ENCODE data around the gene ATF3. TPM values are rescaled to one million over a fixed set of nuclear protein-coding genes. Genes with fewer than 3 reads are reported as not detected.

The ATF3 gene
- total RNA-seq, 1 experiment from 2014 or later: 10.2 TPM

DNA sequence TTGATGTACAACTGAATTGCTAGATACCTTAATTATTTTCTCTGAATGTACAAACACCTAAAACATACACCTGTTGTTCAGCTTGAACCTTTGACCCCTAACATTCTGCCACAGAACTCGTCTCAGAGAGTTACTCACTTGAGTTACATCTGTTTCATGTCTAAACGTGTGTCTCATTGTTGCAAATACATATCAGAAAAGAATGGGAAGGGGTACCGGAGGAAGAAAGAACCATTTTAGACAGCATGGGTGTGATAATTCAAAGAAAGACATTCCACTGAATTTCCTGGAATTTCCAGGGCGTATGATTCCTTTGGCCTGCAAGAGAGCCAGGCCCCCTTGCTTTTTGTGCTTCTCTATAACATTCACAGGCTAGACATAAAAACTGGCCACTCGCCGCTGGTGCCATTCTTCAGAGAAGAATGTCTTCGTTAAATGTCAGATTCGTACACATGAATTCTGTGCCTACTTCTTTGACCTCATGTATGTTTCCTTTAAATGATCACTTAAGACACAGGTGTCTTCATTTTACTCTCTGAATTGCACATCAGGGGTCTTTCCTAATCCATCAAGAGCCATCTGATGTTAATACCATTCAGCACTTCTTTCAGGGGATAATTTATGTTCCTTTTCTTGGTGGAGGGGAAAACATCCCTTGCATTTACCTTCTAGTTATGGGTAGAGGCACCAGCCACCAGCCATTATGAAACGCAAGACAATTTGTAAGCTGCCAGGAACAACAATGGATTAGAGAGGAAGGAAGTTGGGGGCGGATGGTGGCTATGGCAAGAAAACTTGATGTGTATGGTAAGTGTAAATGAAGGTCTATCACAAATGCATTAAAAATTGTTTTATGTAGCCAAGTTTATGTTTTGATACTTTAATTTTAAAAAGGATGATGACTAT, 12.7 kb downstream of the ATF3 start:
- Histone ChIP-seq H3K9me2 (ENCODE audit: insufficient read depth) (no peaks in the 10 kb centered on the region), H3K4me3 (no peak overlapping the region), H3K9me3 (ENCODE audit: insufficient read depth, low read depth) (no peaks in the 10 kb centered on the region), H3K4me1 (replicated peaks; ENCODE audit: insufficient read depth) (no peaks in the 10 kb centered on the region), H3K27me3 (ENCODE audit: insufficient read depth, low read depth) (peaks cover 13% of the 10 kb centered on the region; the same call in 1 of the 2 replicates), H4K20me1 (ENCODE audit: insufficient read depth) (no peaks in the 10 kb centered on the region), H3K79me2 (ENCODE audit: low read depth) (no peaks in the 10 kb centered on the region), H3F3A (ENCODE audit: insufficient read depth, low read depth) (no peaks in the 10 kb centered on the region), H3K4me2 (no peak overlapping the region), H2AFZ (no peak overlapping the region), H3K27ac (no peak overlapping the region), H3K36me3 (ENCODE audit: low read depth) (no peaks in the 10 kb centered on the region)
- no peak for DNase-seq
- TF ChIP-seq EZH2 (IDR thresholded peaks at IDR 0.05; ENCODE audit: low read depth): no peak
- TF ChIP-seq, protein P1, sequence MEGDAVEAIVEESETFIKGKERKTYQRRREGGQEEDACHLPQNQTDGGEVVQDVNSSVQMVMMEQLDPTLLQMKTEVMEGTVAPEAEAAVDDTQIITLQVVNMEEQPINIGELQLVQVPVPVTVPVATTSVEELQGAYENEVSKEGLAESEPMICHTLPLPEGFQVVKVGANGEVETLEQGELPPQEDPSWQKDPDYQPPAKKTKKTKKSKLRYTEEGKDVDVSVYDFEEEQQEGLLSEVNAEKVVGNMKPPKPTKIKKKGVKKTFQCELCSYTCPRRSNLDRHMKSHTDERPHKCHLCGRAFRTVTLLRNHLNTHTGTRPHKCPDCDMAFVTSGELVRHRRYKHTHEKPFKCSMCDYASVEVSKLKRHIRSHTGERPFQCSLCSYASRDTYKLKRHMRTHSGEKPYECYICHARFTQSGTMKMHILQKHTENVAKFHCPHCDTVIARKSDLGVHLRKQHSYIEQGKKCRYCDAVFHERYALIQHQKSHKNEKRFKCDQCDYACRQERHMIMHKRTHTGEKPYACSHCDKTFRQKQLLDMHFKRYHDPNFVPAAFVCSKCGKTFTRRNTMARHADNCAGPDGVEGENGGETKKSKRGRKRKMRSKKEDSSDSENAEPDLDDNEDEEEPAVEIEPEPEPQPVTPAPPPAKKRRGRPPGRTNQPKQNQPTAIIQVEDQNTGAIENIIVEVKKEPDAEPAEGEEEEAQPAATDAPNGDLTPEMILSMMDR (conservative IDR thresholded peaks at IDR 0.05): no peak
- ChIA-PET CTCF (no interaction called here), POLR2A (ENCODE audit: unreplicated experiment) (no interaction called here)
- BruUV-seq (replicated peaks): no TSS peak
- intact Hi-C loops (cut with micrococcal nuclease; ENCODE audit: unreplicated experiment): no loop called here

DNA sequence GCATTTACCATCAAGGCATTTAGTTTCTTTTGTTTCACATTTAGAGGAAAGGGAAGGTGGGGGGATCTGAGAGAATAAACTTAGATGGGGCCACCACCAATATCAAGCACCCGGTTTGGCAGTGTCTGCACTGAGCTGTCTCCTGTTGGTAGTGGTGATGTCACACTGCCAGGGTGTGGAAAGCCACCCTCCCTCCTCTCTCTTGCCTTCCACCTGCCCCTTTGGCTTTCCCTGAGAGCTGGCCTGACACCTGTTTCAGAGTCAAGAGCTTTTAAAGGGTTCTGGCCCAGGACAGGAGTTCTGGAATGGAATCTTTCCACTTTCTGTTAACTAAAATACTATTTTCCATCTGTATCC, 13.4 kb downstream of the ATF3 start:
- Histone ChIP-seq H2AFZ (no peak overlapping the region), H3K4me3 (no peak overlapping the region), H3K4me2 (no peak overlapping the region), H3F3A (ENCODE audit: insufficient read depth, low read depth) (no peaks in the 10 kb centered on the region), H3K79me2 (ENCODE audit: low read depth) (no peaks in the 10 kb centered on the region), H3K4me1 (replicated peaks; ENCODE audit: insufficient read depth) (no peaks in the 10 kb centered on the region), H3K9me2 (ENCODE audit: insufficient read depth) (no peaks in the 10 kb centered on the region), H4K20me1 (ENCODE audit: insufficient read depth) (no peaks in the 10 kb centered on the region), H3K27me3 (ENCODE audit: insufficient read depth, low read depth) (peaks cover 18% of the 10 kb centered on the region; the same call in 1 of the 2 replicates), H3K27ac (no peak overlapping the region), H3K9me3 (ENCODE audit: insufficient read depth, low read depth) (no peaks in the 10 kb centered on the region), H3K36me3 (ENCODE audit: low read depth) (no peaks in the 10 kb centered on the region)
- no peak for DNase-seq
- intact Hi-C loops (cut with micrococcal nuclease; ENCODE audit: unreplicated experiment): no loop called here
- no TSS peak for BruUV-seq (replicated peaks)
- POLR2A ChIA-PET (ENCODE audit: unreplicated experiment): no interaction called here
- TF ChIP-seq, protein P1 (conservative IDR thresholded peaks at IDR 0.05): no peak
- TF ChIP-seq EZH2 (IDR thresholded peaks at IDR 0.05; ENCODE audit: low read depth): no peak
- CTCF ChIA-PET: no interaction called here

DNA sequence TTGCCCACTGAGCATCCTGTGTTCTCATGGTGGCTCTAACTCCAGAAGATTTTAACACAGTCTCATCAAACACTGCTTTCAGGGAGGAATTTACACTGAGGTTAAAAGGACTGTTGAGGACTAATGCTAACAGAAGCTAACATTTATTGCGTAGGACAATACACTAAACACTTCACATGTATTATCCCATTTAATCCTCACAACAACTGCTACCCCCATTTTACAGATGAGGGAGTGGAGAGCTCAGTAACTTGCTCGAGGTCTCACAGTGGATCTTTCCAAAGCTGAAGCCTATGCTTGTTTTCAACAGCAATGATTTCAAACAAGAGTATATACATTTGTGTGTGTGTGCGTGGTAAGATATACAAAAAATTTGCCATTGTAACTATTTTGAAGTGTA, 13.9 kb downstream of the ATF3 start:
- ChIA-PET CTCF (no interaction called here), POLR2A (ENCODE audit: unreplicated experiment) (no interaction called here)
- intact Hi-C loops (cut with micrococcal nuclease; ENCODE audit: unreplicated experiment): no loop called here
- Histone ChIP-seq H3K4me3 (no peak overlapping the region), H3K9me2 (ENCODE audit: insufficient read depth) (no peaks in the 10 kb centered on the region), H3K27me3 (ENCODE audit: insufficient read depth, low read depth) (peaks cover 22% of the 10 kb centered on the region; the same call in 1 of the 2 replicates), H3K4me2 (no peak overlapping the region), H3K36me3 (ENCODE audit: low read depth) (no peaks in the 10 kb centered on the region), H2AFZ (no peak overlapping the region), H3K4me1 (replicated peaks; ENCODE audit: insufficient read depth) (no peaks in the 10 kb centered on the region), H3K27ac (no peak overlapping the region), H3K79me2 (ENCODE audit: low read depth) (no peaks in the 10 kb centered on the region), H4K20me1 (ENCODE audit: insufficient read depth) (no peaks in the 10 kb centered on the region), H3F3A (ENCODE audit: insufficient read depth, low read depth) (no peaks in the 10 kb centered on the region), H3K9me3 (ENCODE audit: insufficient read depth, low read depth) (no peaks in the 10 kb centered on the region)
- DNase-seq: no peak
- TF ChIP-seq EZH2 (IDR thresholded peaks at IDR 0.05; ENCODE audit: low read depth): no peak
- TF ChIP-seq, protein P1 (conservative IDR thresholded peaks at IDR 0.05): no peak
- no TSS peak for BruUV-seq (replicated peaks)
